ENCODE results near the gene PIEZO2. TPM values are rescaled to one million over a fixed set of nuclear protein-coding genes. Genes with fewer than 3 reads are reported as not detected.

The PIEZO2 gene
- total and polyA plus RNA-seq, 10 donors: 0.42 to 13.0 (median 8.0) TPM

GRCh38 chr18:10681581-10682367 is 467.6 kb downstream of the PIEZO2 start:
- DNase-seq: no peak
- no peak for TF ChIP-seq CTCF (IDR thresholded peaks at IDR 0.05 in 8 of 11, conservative IDR thresholded peaks at IDR 0.05 in 3 of 11)
- TF ChIP-seq POLR2AphosphoS5 (IDR thresholded peaks at IDR 0.05): no peak
- TF ChIP-seq POLR2A (IDR thresholded peaks at IDR 0.05): no peak
- Histone ChIP-seq H3K9me3 (no peaks in the 10 kb centered on the region), H3K36me3 (no peaks in the 10 kb centered on the region), H3K4me1 (no peaks in the 10 kb centered on the region), H3K27me3 (replicated peaks in 1 of 7) (no peaks in the 10 kb centered on the region), H3K4me3 (no peak overlapping the region), H3K27ac (no peak overlapping the region)
- 88 to 95% (median 91%) methylated on average over 12 of the region's 12 CpGs for WGBS, 5 donors
- intact Hi-C loops (cut with DNase I; ENCODE audit: low total_unique reads): no loop called here

GRCh38 chr18:10680271-10680596 is 469.1 kb downstream of the PIEZO2 start:
- H3K9me3 ChIP-seq: no peaks in the 10 kb centered on the region
- H3K36me3 ChIP-seq: no peaks in the 10 kb centered on the region
- no peaks in the 10 kb centered on the region for H3K27me3 ChIP-seq (replicated peaks in 1 of 7)
- no peak overlapping the region for H3K4me3 ChIP-seq
- H3K27ac ChIP-seq: no peak overlapping the region
- TF ChIP-seq POLR2A (IDR thresholded peaks at IDR 0.05): no peak
- no peak for TF ChIP-seq POLR2AphosphoS5 (IDR thresholded peaks at IDR 0.05)
- TF ChIP-seq CTCF (IDR thresholded peaks at IDR 0.05 in 8 of 11, conservative IDR thresholded peaks at IDR 0.05 in 3 of 11): no peak
- intact Hi-C loops (cut with DNase I; ENCODE audit: low total_unique reads): no loop called here
- no peaks in the 10 kb centered on the region for H3K4me1 ChIP-seq
- DNase-seq: no peak

- no peaks in the 10 kb centered on the region for H3K27me3 ChIP-seq (replicated peaks in 1 of 7)
- DNase-seq: no peak
- no peak overlapping the region for H3K4me3 ChIP-seq
- no peak for TF ChIP-seq POLR2AphosphoS5 (IDR thresholded peaks at IDR 0.05)
- H3K36me3 ChIP-seq: no peaks in the 10 kb centered on the region
- 72 to 86% (median 73%) methylated on average over 3 of the region's 3 CpGs for WGBS, 5 donors
- no peaks in the 10 kb centered on the region for H3K9me3 ChIP-seq
- H3K27ac ChIP-seq: no peak overlapping the region
- no peaks in the 10 kb centered on the region for H3K4me1 ChIP-seq
- intact Hi-C loops (cut with DNase I; ENCODE audit: low total_unique reads): no loop called here
Measured at GRCh38 chr18:10679557-10680270, 469.7 kb downstream of the PIEZO2 start.

GRCh38 chr18:10671441-10671840 is 477.9 kb downstream of the PIEZO2 start:
- H3K36me3 ChIP-seq: no peaks in the 10 kb centered on the region
- H3K27ac ChIP-seq: no peak overlapping the region
- TF ChIP-seq CTCF (IDR thresholded peaks at IDR 0.05 in 8 of 11, conservative IDR thresholded peaks at IDR 0.05 in 3 of 11) (no peak), POLR2A (IDR thresholded peaks at IDR 0.05) (no peak), POLR2AphosphoS5 (IDR thresholded peaks at IDR 0.05) (no peak)
- H3K9me3 ChIP-seq: no peaks in the 10 kb centered on the region
- WGBS, 5 donors: 78 to 93% (median 88%) methylated on average over 4 of the region's 4 CpGs
- intact Hi-C loops (cut with DNase I; ENCODE audit: low total_unique reads): no loop called here
- DNase-seq: no peak
- H3K4me1 ChIP-seq: no peaks in the 10 kb centered on the region
- H3K27me3 ChIP-seq (replicated peaks in 1 of 7): no peaks in the 10 kb centered on the region
- no peak overlapping the region for H3K4me3 ChIP-seq

All from spleen (tissue), 11 donors.